Measurements from ENCODE around the gene KIF13A. TPM values are rescaled to one million over a fixed set of nuclear protein-coding genes. Genes with fewer than 3 reads are reported as not detected.

KIF13A gene
- total RNA-seq, 1 donor from 2014 or later, result 43.0 TPM

GRCh38 chr6:17999425-17999824, 12.0 kb upstream of the KIF13A start:
- no peaks in the 10 kb centered on the region for H3K9me3 ChIP-seq
- H3K36me3 ChIP-seq, result no peaks in the 10 kb centered on the region
- H3K27me3 ChIP-seq, result no peaks in the 10 kb centered on the region
- TF ChIP-seq CTCF (IDR thresholded peaks at IDR 0.05) (no peak), POLR2A (IDR thresholded peaks at IDR 0.05) (no peak)
- peak in 1 of 2 donors; percentile 22 for DNase-seq (ENCODE audit: extremely low spot score in 2 of 2)
- H3K4me3 ChIP-seq, result no peak overlapping the region
- intact Hi-C loops (cut with DNase I), result loop anchor here (10.0 kb wide), 1 partner anchor 125 kb away; the partner anchor contains the start of gene NHLRC1
- peaks cover 5% of the 10 kb centered on the region for H3K4me1 ChIP-seq
- no peak overlapping the region for H3K27ac ChIP-seq

- TF ChIP-seq POLR2AphosphoS5 (IDR thresholded peaks at IDR 0.05; ENCODE audit: insufficient read depth in 1 of 2, low read depth in 1 of 2) (no peak), POLR2A (IDR thresholded peaks at IDR 0.05) (no peak), CTCF (IDR thresholded peaks at IDR 0.05) (no peak)
- DNase-seq (ENCODE audit: extremely low spot score in 2 of 2), result peak in 1 of 2 donors; percentile 22
- intact Hi-C loops (cut with DNase I), result loop anchor here (10.0 kb wide), 1 partner anchor 126 kb away; the partner anchor contains the start of gene NHLRC1
- H3K4me1 ChIP-seq, result peaks cover 13% of the 10 kb centered on the region
- H3K36me3 ChIP-seq, result no peaks in the 10 kb centered on the region
- H3K4me3 ChIP-seq, result no peak overlapping the region
- no peak overlapping the region for H3K27ac ChIP-seq
- H3K27me3 ChIP-seq, result no peaks in the 10 kb centered on the region
- H3K9me3 ChIP-seq, result no peaks in the 10 kb centered on the region
These were observed 11.0 kb upstream of the KIF13A start for GRCh38 chr6:17998442-17998841.

- no peaks in the 10 kb centered on the region for H3K36me3 ChIP-seq
- intact Hi-C loops (cut with DNase I), result loop anchor here (10.0 kb wide), 1 partner anchor 127 kb away; the partner anchor contains the start of gene NHLRC1
- no peaks in the 10 kb centered on the region for H3K27me3 ChIP-seq
- no peak overlapping the region for H3K4me3 ChIP-seq
- TF ChIP-seq CTCF (IDR thresholded peaks at IDR 0.05) (no peak), POLR2AphosphoS5 (IDR thresholded peaks at IDR 0.05; ENCODE audit: insufficient read depth in 1 of 2, low read depth in 1 of 2) (no peak), POLR2A (IDR thresholded peaks at IDR 0.05) (no peak)
- H3K4me1 ChIP-seq, result peaks cover 18% of the 10 kb centered on the region
- DNase-seq (ENCODE audit: extremely low spot score in 2 of 2), result peak in 1 of 2 donors; percentile 31
- no peaks in the 10 kb centered on the region for H3K9me3 ChIP-seq
- no peak overlapping the region for H3K27ac ChIP-seq
These were observed 10.6 kb upstream of the KIF13A start for GRCh38 chr6:17998003-17998402.

GRCh38 chr6:17995414-17995813, 8.0 kb upstream of the KIF13A start:
- Histone ChIP-seq H3K4me3 (no peak overlapping the region), H3K27ac (no peak overlapping the region), H3K27me3 (no peaks in the 10 kb centered on the region), H3K36me3 (no peaks in the 10 kb centered on the region), H3K4me1 (peaks cover 24% of the 10 kb centered on the region), H3K9me3 (no peaks in the 10 kb centered on the region)
- TF ChIP-seq CTCF (IDR thresholded peaks at IDR 0.05) (no peak), POLR2AphosphoS5 (IDR thresholded peaks at IDR 0.05; ENCODE audit: insufficient read depth in 1 of 2, low read depth in 1 of 2) (no peak), POLR2A (IDR thresholded peaks at IDR 0.05) (no peak)
- intact Hi-C loops (cut with DNase I), result loop anchor here (10.0 kb wide), 1 partner anchor 129 kb away; the partner anchor contains the start of gene NHLRC1
- no peak for DNase-seq (ENCODE audit: extremely low spot score in 2 of 2)

- Histone ChIP-seq H3K27me3 (no peaks in the 10 kb centered on the region), H3K36me3 (no peaks in the 10 kb centered on the region), H3K27ac (peak overlapping the region; percentile 64), H3K4me1 (peaks cover 26% of the 10 kb centered on the region), H3K9me3 (no peaks in the 10 kb centered on the region), H3K4me3 (no peak overlapping the region)
- TF ChIP-seq POLR2AphosphoS5 (IDR thresholded peaks at IDR 0.05; ENCODE audit: insufficient read depth in 1 of 2, low read depth in 1 of 2) (no peak), POLR2A (IDR thresholded peaks at IDR 0.05) (no peak), CTCF (IDR thresholded peaks at IDR 0.05) (no peak)
- no peak for DNase-seq (ENCODE audit: extremely low spot score in 2 of 2)
- intact Hi-C loops (cut with DNase I), result loop anchor here (10.0 kb wide), 1 partner anchor 131 kb away; the partner anchor contains the start of gene NHLRC1
These were observed 6.6 kb upstream of the KIF13A start for GRCh38 chr6:17994019-17994418.

Data from vagina (tissue), 2 donors.